IMR-90 (cell line): ENCODE results near the gene LOXL4. TPM values are rescaled to one million over a fixed set of nuclear protein-coding genes. Genes with fewer than 3 reads are reported as not detected.

Experiments used
- ATAC-seq: fragments of 200-7000 bp; cut with Tn5 transposase; 2 replicates; pipeline ENCODE4 v1.9.1; 2020; ENCODE audit warnings: low read depth, mild to moderate bottlenecking, moderate library complexity
- BruUV-seq: library from RNA; stranded (reverse); fragments of 400-500 nt; replicated peaks from 2 replicates; lab custom pipeline; 2021; lab: Mats Ljungman, UMichigan
- CTCF ChIA-PET: fragments of 300-600 bp; formaldehyde crosslinking; extraction: SDS; loops from one replicate; lab custom pipeline; 2021; ENCODE audit warnings: antibody characterized with exemption; lab: Yijun Ruan, JAX
- POLR2A ChIA-PET: fragments of 300-600 bp; sonication (Branson Sonifier 250); formaldehyde crosslinking; loops from one replicate; lab custom pipeline; 2022; ENCODE audit warnings: antibody characterized with exemption; ENCODE audit not compliant: unreplicated experiment; lab: Charles Lee
- DNase-seq: peaks from one replicate; pipeline ENCODE4 v3.0.0; 2013
- H2AFZ ChIP-seq: replicated peaks from 2 replicates; pipeline ENCODE3; 2013; ENCODE audit warnings: low read length, mild to moderate bottlenecking; ENCODE audit not compliant: poor library complexity
- H2AK5ac ChIP-seq: 2 replicates; pipeline ENCODE4 v1.6.1; 2013; ENCODE audit warnings: low read depth, low read length, inconsistent platforms
- H2AK9ac ChIP-seq: replicated peaks from 2 replicates; pipeline ENCODE3; 2013; ENCODE audit warnings: mild to moderate bottlenecking, low read depth, low read length, moderate library complexity; ENCODE audit not compliant: poor library complexity
- H2BK120ac ChIP-seq: 2 replicates; pipeline ENCODE4 v1.6.1; 2013; ENCODE audit warnings: low read depth, low read length, inconsistent platforms
- H2BK15ac ChIP-seq: 3 replicates; pipeline ENCODE4 v1.6.1; 2013; ENCODE audit warnings: low read depth, low read length, inconsistent platforms
- H2BK20ac ChIP-seq: 2 replicates; pipeline ENCODE4 v1.6.1; 2013; ENCODE audit warnings: low read depth, mild to moderate bottlenecking, inconsistent platforms, low read length, moderate library complexity
- H2BK5ac ChIP-seq: 2 replicates; pipeline ENCODE4 v1.6.1; 2013; ENCODE audit warnings: mild to moderate bottlenecking, low read depth, low read length, inconsistent platforms; ENCODE audit not compliant: poor library complexity, severe bottlenecking
- H3K14ac ChIP-seq: replicated peaks from 2 replicates; pipeline ENCODE4 v1.6.1; 2013; ENCODE audit warnings: low read depth, low read length, inconsistent platforms
- H3K18ac ChIP-seq: 2 replicates; pipeline ENCODE4 v1.6.1; 2013; ENCODE audit warnings: low read depth, low read length, control low read depth
- H3K23ac ChIP-seq: 2 replicates; pipeline ENCODE4 v1.6.1; 2013; ENCODE audit warnings: low read depth, low read length, inconsistent platforms
- H3K27ac ChIP-seq: 2 replicates; pipeline ENCODE4 v1.5.1; 2013; ENCODE audit warnings: mild to moderate bottlenecking, control low read depth, low read length; ENCODE audit not compliant: insufficient read depth
- H3K27me3 ChIP-seq: 2 replicates; pipeline ENCODE4 v1.6.1; 2013; ENCODE audit warnings: low read length; ENCODE audit not compliant: control insufficient read depth, insufficient read depth
- H3K36me3 ChIP-seq: 2 replicates; pipeline ENCODE4 v1.6.1; 2013; ENCODE audit warnings: low read length, mixed read lengths; ENCODE audit not compliant: control insufficient read depth, insufficient read depth
- H3K4ac ChIP-seq: 2 replicates; pipeline ENCODE4 v1.6.1; 2013; ENCODE audit warnings: low read depth, low read length, inconsistent platforms
- H3K4me1 ChIP-seq: 2 replicates; pipeline ENCODE4 v1.6.1; 2013; ENCODE audit warnings: low read length, mixed read lengths; ENCODE audit not compliant: control insufficient read depth, insufficient read depth
- H3K4me2 ChIP-seq: 2 replicates; pipeline ENCODE4 v1.6.1; 2013; ENCODE audit warnings: low read depth, mild to moderate bottlenecking, control low read depth, low read length, moderate library complexity
- H3K4me3 ChIP-seq: 2 replicates; pipeline ENCODE4 v1.5.1; 2013; ENCODE audit warnings: low read depth, mild to moderate bottlenecking, control low read depth, low read length, moderate library complexity; ENCODE audit not compliant: insufficient read depth
- H3K56ac ChIP-seq: 2 replicates; pipeline ENCODE4 v1.6.1; 2013; ENCODE audit warnings: low read length, inconsistent platforms; ENCODE audit not compliant: insufficient read depth; ENCODE audit errors: extremely low read depth
- H3K79me1 ChIP-seq, 2 experiments: 2 replicates each; pipeline ENCODE4 v1.6.1; 2013; ENCODE audit warnings: low read length in 2 of 2, inconsistent platforms in 1 of 2, low read depth in 1 of 2
- H3K9ac ChIP-seq: 2 replicates; pipeline ENCODE4 v1.6.1; 2013; ENCODE audit warnings: low read depth, low read length, control low read depth
- H3K9me1 ChIP-seq: 2 replicates; pipeline ENCODE4 v1.6.1; 2013; ENCODE audit warnings: low read length, inconsistent platforms; ENCODE audit not compliant: insufficient read depth
- H3K9me3 ChIP-seq: 2 replicates; pipeline ENCODE4 v1.6.1; 2013; ENCODE audit warnings: low read length; ENCODE audit not compliant: control insufficient read depth, insufficient read depth
- H4K20me1 ChIP-seq: 2 replicates; pipeline ENCODE4 v1.6.1; 2013; ENCODE audit warnings: low read length, inconsistent platforms; ENCODE audit not compliant: insufficient read depth
- H4K5ac ChIP-seq: 2 replicates; pipeline ENCODE4 v1.6.1; 2013; ENCODE audit warnings: mild to moderate bottlenecking, low read depth, low read length, control low read depth
- H4K8ac ChIP-seq, 2 experiments: 2 replicates each; pipeline ENCODE4 v1.6.1; 2013; ENCODE audit warnings: low read depth in 2 of 2, low read length in 2 of 2, control low read depth in 1 of 2, inconsistent platforms in 1 of 2
- H4K91ac ChIP-seq: 2 replicates; pipeline ENCODE4 v1.6.1; 2013; ENCODE audit warnings: low read depth, low read length, inconsistent platforms; ENCODE audit not compliant: insufficient read depth
- BHLHE40 ChIP-seq: fragments of 150-350 bp; IDR thresholded peaks from 2 replicates; pipeline ENCODE4 v1.6.1; 2016; ENCODE audit warnings: mild to moderate bottlenecking, low read depth, low read length
- RCOR1 ChIP-seq: IDR thresholded peaks from 2 replicates; pipeline ENCODE4 v1.6.1; 2012; ENCODE audit warnings: mild to moderate bottlenecking, low read length, improper control_type of control experiment; ENCODE audit not compliant: insufficient replicate concordance
- dilution Hi-C: fragments of 300-500 bp; cut with HindIII; formaldehyde crosslinking; loops from one replicate; pipeline ENCODE4 v1.14.3; 2018; ENCODE audit warnings: low sequenced_read_pairs; ENCODE audit not compliant: unreplicated experiment
- in situ Hi-C: fragments of 300-500 bp; cut with MboI; formaldehyde crosslinking; loops from 3 replicates; pipeline ENCODE4 v1.14.3; 2019; ENCODE audit warnings: low sequenced_read_pairs, inconsistent platforms, mixed read lengths
- intact Hi-C: fragments of 100-400 bp; cut with micrococcal nuclease; formaldehyde crosslinking; loops from 2 replicates; pipeline ENCODE4 v1.10.0; 2022
- polyA plus RNA-seq, 3 experiments: library from polyadenylated mRNA; depleted of rRNA; stranded (reverse); fragments of >200 nt; gene quantifications; 2 replicates each; pipeline ENCODE4 v1.2.3, GENCODE V29; 2012; ENCODE audit warnings: low replicate concordance in 1 of 3
- total RNA-seq: library from RNA; depleted of rRNA; stranded (reverse); fragments of >200 nt; gene quantifications from 2 replicates; pipeline ENCODE4 v1.2.3, GENCODE V29; 2012

LOXL4 gene
- total and polyA plus RNA-seq, 2 of the 4 experiments (the other 2 are of a cell fraction): 20.8 to 26.7 TPM

- Histone ChIP-seq H3K27me3 (no peaks in the 10 kb centered on the region), H4K8ac (peak overlapping the region; percentile 48 to 49), H4K91ac (peak overlapping the region; percentile 92), H4K5ac (0 out of 2 replicates have a peak overlapping the region, but pooled peaks have one; percentile 7), H3K9me3 (no peaks in the 10 kb centered on the region), H3K79me1 (no peaks in the 10 kb centered on the region), H3K4me2 (peak overlapping the region; percentile 37; the same call in 1 of the 2 replicates), H3K4me1 (peaks cover 8% of the 10 kb centered on the region), H3K56ac (peak overlapping the region; percentile 27; the same call in 1 of the 2 replicates), H2AK5ac (peak overlapping the region; percentile 92), H4K20me1 (no peaks in the 10 kb centered on the region), H3K9me1 (peaks cover 10% of the 10 kb centered on the region), H2BK15ac (peak overlapping the region; percentile 61; the same call in 2 of the 3 replicates), H2BK20ac (peak overlapping the region; percentile 99), H2BK5ac (peak overlapping the region; percentile 82), H2AK9ac (peak overlapping the region; percentile 35), H3K14ac (peak overlapping the region; percentile 88), H3K18ac (peak overlapping the region; percentile 53; the same call in 1 of the 2 replicates), H3K27ac (peak overlapping the region; percentile 43; the same call in 1 of the 2 replicates), H3K36me3 (no peaks in the 10 kb centered on the region), H3K4me3 (no peak overlapping the region), H2BK120ac (peak overlapping the region; percentile 95), H2AFZ (peak overlapping the region; percentile 83), H3K9ac (no peak overlapping the region), H3K23ac (peak overlapping the region; percentile 53; the same call in 1 of the 2 replicates), H3K4ac (peak overlapping the region; percentile 86)
- intact Hi-C loops (no loop called here), in situ Hi-C loops (no loop called here), dilution Hi-C loops (no loop called here)
- TF ChIP-seq RCOR1: no peak
- 0 out of 2 replicates have a peak, but pooled peaks have one; percentile 26 for TF ChIP-seq BHLHE40
- DNase-seq (peak; percentile 67), ATAC-seq (peak; percentile 86)
- ChIA-PET CTCF (no interaction called here), POLR2A (no interaction called here)
- no TSS peak for BruUV-seq
Measured at GRCh38 chr10:98316661-98317060, 48.7 kb upstream of the LOXL4 start.
